ENCODE data around the gene CFTR. TPM values are rescaled to one million over a fixed set of nuclear protein-coding genes. Genes with fewer than 3 reads are reported as not detected.
"Not testable (repeated sequence)": the region's sequence is repeated elsewhere in the genome, so short reads cannot be mapped to it uniquely, and the experiment has no call there.

The CFTR gene
- total RNA-seq, 4 donors from 2014 or later: not detected

- intact Hi-C loops (cut with DNase I): no loop called here
- H3K9me3 ChIP-seq: no peaks in the 10 kb centered on the region
- 73% methylated on average over 2 of the region's 2 CpGs for WGBS
- no peak overlapping the region for H3K4me3 ChIP-seq
- DNase-seq (ENCODE audit: extremely low spot score): no peak
- H3K4me1 ChIP-seq: no peaks in the 10 kb centered on the region
- H3K36me3 ChIP-seq: no peaks in the 10 kb centered on the region
- H3K27me3 ChIP-seq: no peaks in the 10 kb centered on the region
- no peak overlapping the region for H3K27ac ChIP-seq (replicated peaks in 1 of 4)
- TF ChIP-seq POLR2AphosphoS5 (IDR thresholded peaks at IDR 0.05): no peak
- TF ChIP-seq POLR2A (IDR thresholded peaks at IDR 0.05; ENCODE audit: low read depth): no peak
- TF ChIP-seq EP300 (IDR thresholded peaks at IDR 0.05): no peak
- no peak for TF ChIP-seq CTCF (IDR thresholded peaks at IDR 0.05)
These were observed 226.4 kb downstream of the CFTR start for GRCh38 chr7:117706210-117706609.

- TF ChIP-seq EP300 (IDR thresholded peaks at IDR 0.05) (no peak), CTCF (IDR thresholded peaks at IDR 0.05) (no peak), POLR2AphosphoS5 (IDR thresholded peaks at IDR 0.05) (no peak), POLR2A (IDR thresholded peaks at IDR 0.05; ENCODE audit: low read depth) (no peak)
- no peak for DNase-seq (ENCODE audit: extremely low spot score)
- H3K27ac ChIP-seq (replicated peaks in 1 of 4): no peak overlapping the region
- H3K4me3 ChIP-seq: no peak overlapping the region
- intact Hi-C loops (cut with DNase I): no loop called here
- H3K36me3 ChIP-seq: no peaks in the 10 kb centered on the region
- no peaks in the 10 kb centered on the region for H3K9me3 ChIP-seq
- H3K27me3 ChIP-seq: no peaks in the 10 kb centered on the region
- H3K4me1 ChIP-seq: no peaks in the 10 kb centered on the region
These were observed 227.3 kb downstream of the CFTR start for GRCh38 chr7:117707080-117707479.

- H3K4me1 ChIP-seq; intact Hi-C loops (cut with DNase I): not testable (repeated sequence)
- WGBS: 83% methylated on average over 4 of the region's 4 CpGs
These were observed 228.3 kb downstream of the CFTR start for GRCh38 chr7:117708173-117708572.

GRCh38 chr7:117711556-117711955 is 231.7 kb downstream of the CFTR start:
- Histone ChIP-seq H3K27ac (replicated peaks in 1 of 4) (no peak overlapping the region), H3K4me3 (no peak overlapping the region), H3K36me3 (no peaks in the 10 kb centered on the region), H3K4me1 (no peaks in the 10 kb centered on the region), H3K27me3 (no peaks in the 10 kb centered on the region), H3K9me3 (no peaks in the 10 kb centered on the region)
- TF ChIP-seq POLR2A (IDR thresholded peaks at IDR 0.05; ENCODE audit: low read depth) (no peak), EP300 (IDR thresholded peaks at IDR 0.05) (no peak), POLR2AphosphoS5 (IDR thresholded peaks at IDR 0.05) (no peak), CTCF (IDR thresholded peaks at IDR 0.05) (no peak)
- intact Hi-C loops (cut with DNase I): loop anchor here (5.0 kb wide), 1 partner anchor 254 kb away; no protein-coding TSS in a partner anchor
- 86% methylated on average over 1 of the region's 1 CpG for WGBS
- no peak for DNase-seq (ENCODE audit: extremely low spot score)

More at GRCh38 chr7:117708173-117708572, 228.3 kb downstream of the CFTR start:
- not testable (repeated sequence) for DNase-seq (ENCODE audit: extremely low spot score); H3K9me3 ChIP-seq; H3K4me3 ChIP-seq; H3K27me3 ChIP-seq; H3K36me3 ChIP-seq; H3K27ac ChIP-seq (replicated peaks in 1 of 4)

- Histone ChIP-seq H3K9me3 (no peaks in the 10 kb centered on the region), H3K4me3 (no peak overlapping the region), H3K27ac (replicated peaks in 1 of 4) (no peak overlapping the region), H3K36me3 (peaks cover 0 to 40% (median 6%) of the 10 kb centered on the region in 4 donors), H3K4me1 (no peaks in the 10 kb centered on the region), H3K27me3 (no peaks in the 10 kb centered on the region)
- DNase-seq (ENCODE audit: extremely low spot score): no peak
- 76% methylated on average over 3 of the region's 3 CpGs for WGBS
- TF ChIP-seq POLR2AphosphoS5 (IDR thresholded peaks at IDR 0.05): no peak
- TF ChIP-seq CTCF (IDR thresholded peaks at IDR 0.05): peak in 2 of 3 experiments; percentile 23 to 52
- intact Hi-C loops (cut with DNase I): no loop called here
These were observed 236.1 kb downstream of the CFTR start for GRCh38 chr7:117715784-117716445.

All from esophagus muscularis mucosa (tissue), 4 donors.